OCI-LY7 (cell line): ENCODE results near the gene ARHGEF39. TPM values are rescaled to one million over a fixed set of nuclear protein-coding genes. Genes with fewer than 3 reads are reported as not detected.

Source experiments
- BruUV-seq: library from RNA; stranded (reverse); fragments of 400-500 nt; replicated peaks from 2 replicates; lab custom pipeline; 2021; lab: Mats Ljungman, UMichigan
- CTCF ChIA-PET: fragments of 300-600 bp; sonication (Branson Sonifier 250); formaldehyde crosslinking; loops from one replicate; lab custom pipeline; 2022; ENCODE audit warnings: antibody characterized with exemption; ENCODE audit not compliant: unreplicated experiment; lab: Charles Lee
- POLR2A ChIA-PET: fragments of 300-600 bp; sonication (Branson Sonifier 250); formaldehyde crosslinking; loops from one replicate; lab custom pipeline; 2022; ENCODE audit warnings: antibody characterized with exemption; lab: Charles Lee
- DNase-seq: peaks from one replicate; pipeline ENCODE4 v3.0.0-alpha.2; 2015; ENCODE audit warnings: low spot score
- H2AFZ ChIP-seq: fragments of 200-600 bp; sonication (generic), shearing (Covaris generic); 2 replicates; pipeline ENCODE4 v1.6.1; 2014; ENCODE audit warnings: mild to moderate bottlenecking, antibody characterized with exemption, low read length, moderate library complexity
- H3K27ac ChIP-seq: fragments of 200-600 bp; sonication (generic); 2 replicates; pipeline ENCODE4 v1.5.1; 2014; ENCODE audit warnings: mixed run types, low read depth, mild to moderate bottlenecking, moderate library complexity, low read length, inconsistent platforms; ENCODE audit not compliant: poor library complexity, severe bottlenecking
- H3K36me3 ChIP-seq: fragments of 200-600 bp; sonication (generic); 2 replicates; pipeline ENCODE4 v1.6.1; 2014; ENCODE audit warnings: mild to moderate bottlenecking, antibody characterized with exemption, low read length, moderate library complexity, mixed read lengths; ENCODE audit not compliant: insufficient read depth
- H3K4me1 ChIP-seq: fragments of 200-600 bp; sonication (generic); 2 replicates; pipeline ENCODE4 v1.5.1; 2014; ENCODE audit warnings: mild to moderate bottlenecking, low read length; ENCODE audit not compliant: insufficient read depth, poor library complexity, severe bottlenecking
- H3K4me2 ChIP-seq: fragments of 200-600 bp; sonication (generic); 2 replicates; pipeline ENCODE4 v1.6.1; 2014; ENCODE audit warnings: mild to moderate bottlenecking, low read length
- H3K4me3 ChIP-seq: fragments of 200-600 bp; sonication (generic); 2 replicates; pipeline ENCODE4 v1.5.1; 2014; ENCODE audit warnings: mild to moderate bottlenecking, low read depth, low read length; ENCODE audit not compliant: poor library complexity, severe bottlenecking
- H3K79me2 ChIP-seq: fragments of 200-600 bp; sonication (generic); 2 replicates; pipeline ENCODE4 v1.6.1; 2016; ENCODE audit warnings: low read depth, mild to moderate bottlenecking, low read length, moderate library complexity, mixed read lengths; ENCODE audit not compliant: insufficient read depth
- H3K9me2 ChIP-seq: fragments of 200-600 bp; sonication (generic); 2 replicates; pipeline ENCODE4 v1.6.1; 2016; ENCODE audit warnings: mild to moderate bottlenecking, low read length, mixed read lengths; ENCODE audit not compliant: insufficient read depth
- H3K9me3 ChIP-seq: fragments of 200-600 bp; sonication (generic); 2 replicates; pipeline ENCODE4 v1.6.1; 2014; ENCODE audit warnings: mild to moderate bottlenecking, mixed run types, low read length, mixed read lengths
- H4K20me1 ChIP-seq: fragments of 200-600 bp; sonication (generic); 2 replicates; pipeline ENCODE4 v1.6.1; 2014; ENCODE audit warnings: mild to moderate bottlenecking, antibody characterized with exemption, low read length, moderate library complexity, mixed read lengths; ENCODE audit not compliant: insufficient read depth
- CTCF ChIP-seq: fragments of 200-600 bp; sonication (generic); conservative IDR thresholded peaks from 2 replicates; pipeline ENCODE4 v1.5.1; 2014; ENCODE audit warnings: mild to moderate bottlenecking, antibody characterized with exemption, low read length, moderate library complexity, mixed read lengths
- EZH2phosphoT487 ChIP-seq: fragments of 200-600 bp; sonication (generic); IDR thresholded peaks from 2 replicates; pipeline ENCODE4 v1.6.1; 2018; ENCODE audit warnings: low read depth, borderline replicate concordance, mild to moderate bottlenecking, mixed run types, antibody characterized with exemption, low read length, moderate library complexity, mixed read lengths
- intact Hi-C: fragments of 100-400 bp; cut with micrococcal nuclease; formaldehyde crosslinking; loops from one replicate; pipeline ENCODE4 v1.10.0; 2022; ENCODE audit not compliant: unreplicated experiment
- total RNA-seq, 2 experiments: library from RNA; depleted of rRNA in 1 of 2; stranded (reverse); fragments of >200 nt in 1 of 2; shearing (Covaris generic) in 1 of 2; gene quantifications; 2 replicates each; pipeline ENCODE4 v1.2.3, GENCODE V29; 2014 to 2022

Gene ARHGEF39
- total RNA-seq, 2 experiments from 2014 or later: 30.8 to 48.1 TPM

- TF ChIP-seq CTCF: peak; percentile 65
- TF ChIP-seq EZH2phosphoT487: no peak
- H2AFZ ChIP-seq: peak overlapping the region; percentile 25; the same call in 1 of the 2 replicates
- no peaks in the 10 kb centered on the region for H3K9me2 ChIP-seq
- no peaks in the 10 kb centered on the region for H4K20me1 ChIP-seq
- CTCF ChIA-PET: interaction anchor here (1.0 to 1.3 kb wide), 5 partner anchors 13 to 111 kb away, joined by 3 to 4 read pairs (median 3); partner anchors contain the start of gene ARHGEF39
- H3K79me2 ChIP-seq: peaks cover 6% of the 10 kb centered on the region; the same call in 1 of the 2 replicates
- H3K36me3 ChIP-seq: peaks cover 27% of the 10 kb centered on the region
- peak overlapping the region; percentile 92 for H3K27ac ChIP-seq
- peak overlapping the region; percentile 90 for H3K4me2 ChIP-seq
- peaks cover 63% of the 10 kb centered on the region for H3K4me1 ChIP-seq
- H3K9me3 ChIP-seq: no peaks in the 10 kb centered on the region
- POLR2A ChIA-PET: interaction anchor here (0.8 to 11.0 kb wide), 9 partner anchors 9 to 80 kb away, joined by 3 to 110 read pairs (median 5); partner anchors contain the start of genes ARHGEF39 and SIT1
- no TSS peak for BruUV-seq
- intact Hi-C loops: loop anchor here (5.0 kb wide), 2 partner anchors 140 to 500 kb away; partner anchors contain the start of gene ATOSB
- peak overlapping the region; percentile 69 for H3K4me3 ChIP-seq
- peak; percentile 79 for DNase-seq
These were observed 48.1 kb downstream of the ARHGEF39 start for GRCh38 chr9:35616681-35617459.

DNA sequence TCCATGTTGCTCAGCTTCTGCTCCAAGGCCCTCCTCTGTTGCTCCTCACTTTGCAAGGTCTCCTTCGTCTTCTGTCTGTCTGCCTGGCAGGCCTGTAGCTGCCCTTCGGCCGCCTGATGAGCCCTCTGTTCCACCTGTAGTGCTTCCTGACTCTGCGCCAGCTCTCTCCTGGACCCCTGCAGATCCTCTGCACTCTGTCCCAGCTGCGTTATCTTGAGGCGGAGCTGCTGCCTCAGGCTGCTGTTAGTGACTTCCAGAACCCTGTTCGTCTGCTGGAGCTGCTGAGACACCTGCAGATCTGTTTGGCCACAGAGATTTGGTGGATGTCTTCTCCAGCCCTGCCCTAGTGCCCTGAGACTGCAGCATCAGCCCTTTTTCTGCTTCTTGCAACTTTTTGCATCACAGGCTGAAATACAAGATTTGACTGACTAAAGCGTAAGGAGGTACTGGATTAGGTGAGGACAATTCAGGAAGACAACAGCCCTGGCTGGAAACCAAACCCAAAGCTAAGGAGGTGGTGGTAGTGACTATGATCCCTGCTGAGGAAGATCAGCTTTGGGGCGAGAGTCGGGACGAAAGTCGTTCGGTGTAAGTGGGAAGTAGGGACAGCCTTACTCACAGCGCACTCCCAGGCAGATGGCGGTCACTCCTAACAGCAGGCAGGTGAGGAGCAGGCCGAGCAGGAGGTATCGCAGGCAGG lies 48.9 kb downstream of the ARHGEF39 start:
- peaks cover 6% of the 10 kb centered on the region; the same call in 1 of the 2 replicates for H3K79me2 ChIP-seq
- peak overlapping the region; percentile 69 for H3K4me3 ChIP-seq
- H3K36me3 ChIP-seq: peaks cover 33% of the 10 kb centered on the region
- ChIA-PET CTCF (interaction anchor here (0.8 to 1.1 kb wide), 3 partner anchors 16 to 112 kb away, joined by 3 to 7 read pairs (median 3); no protein-coding TSS in a partner anchor), POLR2A (interaction anchor here (0.5 to 11.0 kb wide), 4 partner anchors 11 to 47 kb away, joined by 3 to 110 read pairs (median 16); partner anchors contain the start of genes ARHGEF39 and SIT1)
- intact Hi-C loops: loop anchor here (5.0 kb wide), 2 partner anchors 141 to 499 kb away; partner anchors contain the start of gene ATOSB
- peak overlapping the region; percentile 90 for H3K4me2 ChIP-seq
- peak overlapping the region; percentile 92 for H3K27ac ChIP-seq
- H3K9me2 ChIP-seq: no peaks in the 10 kb centered on the region
- H3K4me1 ChIP-seq: peaks cover 63% of the 10 kb centered on the region
- no peak for DNase-seq
- H3K9me3 ChIP-seq: no peaks in the 10 kb centered on the region
- no peaks in the 10 kb centered on the region for H4K20me1 ChIP-seq
- no TSS peak for BruUV-seq
- peak overlapping the region; percentile 25; the same call in 1 of the 2 replicates for H2AFZ ChIP-seq
- TF ChIP-seq EZH2phosphoT487: no peak
- no peak for TF ChIP-seq CTCF
